Osteocyte (in vitro differentiated cells): ENCODE results near the gene CORO1C. TPM values are rescaled to one million over a fixed set of nuclear protein-coding genes. Genes with fewer than 3 reads are reported as not detected.

Experiments used
- DNase-seq: peaks from one replicate; pipeline ENCODE4 v3.0.0; 2021; ENCODE audit warnings: mixed read lengths; ENCODE audit not compliant: unreplicated experiment; ENCODE audit errors: extremely low spot score
- H3K27ac Mint-ChIP-seq: one replicate; pipeline ENCODE4 v1.8.0; 2021; ENCODE audit warnings: mild to moderate bottlenecking, mixed read lengths; ENCODE audit not compliant: unreplicated experiment
- H3K27me3 Mint-ChIP-seq: one replicate; pipeline ENCODE4 v1.8.0; 2021; ENCODE audit warnings: mixed read lengths; ENCODE audit not compliant: unreplicated experiment
- H3K36me3 Mint-ChIP-seq: one replicate; pipeline ENCODE4 v1.8.0; 2021; ENCODE audit warnings: mixed read lengths; ENCODE audit not compliant: unreplicated experiment
- H3K4me1 Mint-ChIP-seq: one replicate; pipeline ENCODE4 v1.8.0; 2021; ENCODE audit warnings: mixed read lengths; ENCODE audit not compliant: unreplicated experiment
- H3K4me3 Mint-ChIP-seq: one replicate; pipeline ENCODE4 v1.8.0; 2021; ENCODE audit warnings: mild to moderate bottlenecking, moderate library complexity, mixed read lengths; ENCODE audit not compliant: unreplicated experiment
- H3K9me3 Mint-ChIP-seq: one replicate; pipeline ENCODE4 v1.8.0; 2021; ENCODE audit warnings: mixed read lengths; ENCODE audit not compliant: unreplicated experiment
- total RNA-seq: library from RNA; stranded (reverse); gene quantifications from 2 replicates; pipeline ENCODE4 v1.2.1, GENCODE V29; 2021
- TF ChIP-seq, protein P1 (sequence below): fragments of 200-600 bp; sonication (generic); IDR thresholded peaks from 2 replicates; pipeline ENCODE4 v1.5.0; 2021; ENCODE audit warnings: antibody characterized with exemption, mild to moderate bottlenecking, moderate library complexity

The CORO1C gene
- total RNA-seq, 1 donor from 2014 or later: 234 TPM

DNA sequence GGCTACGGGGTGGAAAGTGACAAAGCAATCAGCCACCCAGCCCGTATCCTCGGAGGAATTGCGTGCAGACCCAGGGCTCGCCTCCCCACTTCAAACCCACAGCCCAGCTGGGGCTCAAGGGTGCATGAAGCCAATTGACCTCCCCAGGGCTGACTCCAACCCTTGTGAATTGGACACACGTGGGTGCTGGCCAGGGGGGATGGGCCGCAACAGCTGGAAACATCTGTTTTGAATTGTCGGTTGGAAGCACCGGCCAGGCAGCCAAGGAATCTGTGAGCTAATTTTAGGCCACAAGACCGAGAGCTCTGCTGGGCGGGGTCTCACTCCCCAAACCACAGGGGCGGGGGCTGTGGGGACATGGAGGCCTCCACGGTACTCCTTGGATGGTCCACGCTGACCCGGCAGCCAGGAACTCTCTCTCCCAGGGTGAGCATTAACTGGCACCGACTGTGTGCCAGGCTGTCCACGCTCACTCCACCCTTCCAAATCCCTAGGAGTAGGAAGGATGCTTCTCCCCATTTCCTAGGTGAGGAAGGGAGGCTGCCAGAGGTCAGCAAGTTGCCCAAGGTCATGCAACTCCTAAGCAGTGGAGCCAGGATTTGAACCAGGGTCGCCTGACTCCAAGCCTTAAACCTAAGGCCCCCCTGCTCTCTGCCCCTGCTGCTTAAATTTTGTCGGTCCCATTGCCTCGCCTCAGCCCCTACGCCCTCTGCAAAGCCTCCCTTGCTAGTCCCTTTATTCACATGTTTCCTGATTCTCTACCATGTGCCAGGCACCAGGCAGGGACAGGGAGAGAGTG is 121.6 kb downstream of the CORO1C start:
- Mint-ChIP-seq H3K4me1 (peaks cover 61% of the 10 kb centered on the region), H3K27me3 (no peaks in the 10 kb centered on the region), H3K4me3 (no peak overlapping the region), H3K27ac (no peak overlapping the region), H3K9me3 (no peaks in the 10 kb centered on the region), H3K36me3 (no peaks in the 10 kb centered on the region)
- DNase-seq: peak; percentile 90
- TF ChIP-seq, protein P1, sequence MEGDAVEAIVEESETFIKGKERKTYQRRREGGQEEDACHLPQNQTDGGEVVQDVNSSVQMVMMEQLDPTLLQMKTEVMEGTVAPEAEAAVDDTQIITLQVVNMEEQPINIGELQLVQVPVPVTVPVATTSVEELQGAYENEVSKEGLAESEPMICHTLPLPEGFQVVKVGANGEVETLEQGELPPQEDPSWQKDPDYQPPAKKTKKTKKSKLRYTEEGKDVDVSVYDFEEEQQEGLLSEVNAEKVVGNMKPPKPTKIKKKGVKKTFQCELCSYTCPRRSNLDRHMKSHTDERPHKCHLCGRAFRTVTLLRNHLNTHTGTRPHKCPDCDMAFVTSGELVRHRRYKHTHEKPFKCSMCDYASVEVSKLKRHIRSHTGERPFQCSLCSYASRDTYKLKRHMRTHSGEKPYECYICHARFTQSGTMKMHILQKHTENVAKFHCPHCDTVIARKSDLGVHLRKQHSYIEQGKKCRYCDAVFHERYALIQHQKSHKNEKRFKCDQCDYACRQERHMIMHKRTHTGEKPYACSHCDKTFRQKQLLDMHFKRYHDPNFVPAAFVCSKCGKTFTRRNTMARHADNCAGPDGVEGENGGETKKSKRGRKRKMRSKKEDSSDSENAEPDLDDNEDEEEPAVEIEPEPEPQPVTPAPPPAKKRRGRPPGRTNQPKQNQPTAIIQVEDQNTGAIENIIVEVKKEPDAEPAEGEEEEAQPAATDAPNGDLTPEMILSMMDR: no peak

DNA sequence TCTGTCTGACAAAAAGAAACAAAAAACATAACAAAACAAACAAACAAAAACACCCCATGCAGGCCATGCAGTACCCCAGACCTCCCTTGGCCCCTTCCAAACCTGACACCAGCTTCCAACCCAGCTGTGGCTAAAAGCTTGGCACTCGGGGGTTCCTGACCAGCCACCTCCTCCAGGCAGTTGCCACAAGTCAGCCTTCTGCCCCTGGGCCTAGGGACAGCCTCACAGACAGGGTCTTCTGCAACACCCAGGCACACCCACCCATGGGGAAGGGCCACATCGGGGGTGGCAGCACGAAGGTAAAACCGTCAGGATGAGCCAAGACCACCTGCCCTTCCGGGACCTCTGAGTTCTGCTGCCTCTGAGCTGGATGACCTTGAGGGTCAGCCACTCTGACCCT is 122.7 kb downstream of the CORO1C start:
- TF ChIP-seq, protein P1: no peak
- H3K4me1 Mint-ChIP-seq: peaks cover 68% of the 10 kb centered on the region
- no peaks in the 10 kb centered on the region for H3K27me3 Mint-ChIP-seq
- H3K9me3 Mint-ChIP-seq: no peaks in the 10 kb centered on the region
- H3K36me3 Mint-ChIP-seq: no peaks in the 10 kb centered on the region
- no peak for DNase-seq
- no peak overlapping the region for H3K4me3 Mint-ChIP-seq
- H3K27ac Mint-ChIP-seq: no peak overlapping the region

DNA sequence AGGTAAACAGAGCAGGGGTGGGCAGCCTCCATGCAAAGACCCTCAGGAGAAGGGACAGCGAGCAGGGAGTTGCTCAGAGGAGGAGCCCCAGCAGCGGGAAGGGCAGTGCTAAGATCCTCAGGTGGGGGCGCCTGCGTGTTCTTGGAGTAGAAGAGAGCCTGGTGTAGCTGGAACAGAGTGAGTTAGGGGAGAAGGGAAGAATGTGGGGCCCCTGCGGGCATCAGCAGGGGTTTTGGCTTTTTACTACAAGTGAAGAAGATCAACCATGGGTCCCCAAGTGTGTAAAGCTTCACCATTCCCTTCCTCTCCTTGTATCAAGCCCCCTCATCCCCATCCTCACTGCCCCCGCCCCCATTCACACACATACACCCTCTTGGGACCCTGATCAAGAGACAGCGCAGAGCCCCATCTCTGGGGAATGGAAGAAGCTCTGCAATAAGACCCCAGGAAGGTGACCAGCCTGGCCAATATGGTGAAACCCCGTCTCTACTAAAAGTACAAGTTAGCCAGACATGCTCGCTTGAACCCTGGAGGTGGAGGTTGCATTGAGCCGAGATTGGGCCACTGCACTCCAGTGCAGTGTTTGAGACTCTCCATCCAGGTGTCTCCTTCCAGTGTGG is 123.2 kb downstream of the CORO1C start:
- no peaks in the 10 kb centered on the region for H3K9me3 Mint-ChIP-seq
- TF ChIP-seq, protein P1: no peak
- no peaks in the 10 kb centered on the region for H3K27me3 Mint-ChIP-seq
- H3K36me3 Mint-ChIP-seq: no peaks in the 10 kb centered on the region
- H3K4me3 Mint-ChIP-seq: no peak overlapping the region
- no peak for DNase-seq
- H3K4me1 Mint-ChIP-seq: peaks cover 62% of the 10 kb centered on the region
- no peak overlapping the region for H3K27ac Mint-ChIP-seq

DNA sequence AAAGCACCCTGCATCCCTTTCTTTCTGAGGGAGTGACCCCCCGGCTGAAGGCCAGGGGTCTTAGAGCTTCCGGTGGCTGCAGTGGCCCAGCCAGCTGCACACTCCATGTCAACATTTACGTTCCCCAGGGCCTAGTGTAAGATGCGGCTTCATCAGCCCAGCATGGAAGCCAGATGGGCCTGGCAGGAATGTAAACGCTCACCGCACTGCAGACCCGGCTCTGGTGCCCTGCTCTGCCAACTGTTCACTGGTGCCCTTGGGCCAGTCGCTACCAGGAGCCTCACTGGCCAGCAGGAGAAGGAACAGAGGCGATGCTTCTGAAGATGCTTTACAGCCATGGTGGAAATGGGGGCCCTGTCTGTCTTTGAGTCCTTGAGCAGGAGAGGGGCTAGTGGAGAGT is 124.8 kb downstream of the CORO1C start:
- DNase-seq: no peak
- TF ChIP-seq, protein P1: no peak
- Mint-ChIP-seq H3K27me3 (no peaks in the 10 kb centered on the region), H3K4me1 (peaks cover 49% of the 10 kb centered on the region), H3K36me3 (no peaks in the 10 kb centered on the region), H3K27ac (no peak overlapping the region), H3K9me3 (no peaks in the 10 kb centered on the region), H3K4me3 (no peak overlapping the region)

DNA sequence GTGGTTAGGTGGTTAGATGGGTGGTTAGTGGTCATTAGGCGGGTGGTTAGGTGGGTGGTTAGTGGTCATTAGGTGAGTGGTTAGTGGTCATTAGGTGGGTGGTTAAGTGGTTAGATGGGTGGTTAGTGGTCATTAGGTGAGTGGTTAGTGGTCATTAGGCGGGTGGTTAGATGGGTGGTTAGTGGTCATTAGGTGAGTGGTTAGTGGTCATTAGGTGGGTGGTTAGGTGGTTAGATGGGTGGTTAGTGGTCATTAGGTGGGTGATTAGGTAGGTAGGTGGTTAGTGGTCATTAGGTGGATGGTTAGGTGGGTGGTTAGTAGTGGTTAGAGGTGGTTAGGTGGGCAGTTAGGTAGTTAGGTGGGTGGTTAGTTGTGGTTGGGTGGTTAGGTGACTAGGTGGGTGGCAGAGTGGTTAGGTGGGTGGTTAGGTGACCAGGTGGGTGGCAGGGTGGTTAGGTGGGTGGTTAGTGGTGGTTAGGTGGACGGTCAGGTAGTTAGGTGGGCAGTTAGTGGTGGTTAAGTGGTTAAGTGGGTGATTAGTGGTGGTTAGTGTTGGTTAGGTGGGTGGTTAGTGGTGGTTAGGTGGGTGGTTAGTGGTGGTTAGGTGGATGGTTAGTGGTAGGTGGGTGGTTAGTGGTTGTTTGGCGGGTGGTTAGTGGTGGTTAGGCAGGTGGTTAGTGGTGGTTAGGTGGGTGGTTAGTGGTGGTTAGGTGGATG is 125.5 kb downstream of the CORO1C start:
- Mint-ChIP-seq H3K27me3 (no peaks in the 10 kb centered on the region), H3K4me3 (no peak overlapping the region), H3K27ac (peak overlapping the region; percentile 45), H3K36me3 (no peaks in the 10 kb centered on the region), H3K9me3 (no peaks in the 10 kb centered on the region), H3K4me1 (peaks cover 43% of the 10 kb centered on the region)
- TF ChIP-seq, protein P1: no peak
- DNase-seq: no peak
